ENCODE results near the gene NOVA1. TPM values are rescaled to one million over a fixed set of nuclear protein-coding genes. Genes with fewer than 3 reads are reported as not detected.

Gene NOVA1
- total RNA-seq, 1 donor from 2014 or later: under 0.01 TPM

DNA sequence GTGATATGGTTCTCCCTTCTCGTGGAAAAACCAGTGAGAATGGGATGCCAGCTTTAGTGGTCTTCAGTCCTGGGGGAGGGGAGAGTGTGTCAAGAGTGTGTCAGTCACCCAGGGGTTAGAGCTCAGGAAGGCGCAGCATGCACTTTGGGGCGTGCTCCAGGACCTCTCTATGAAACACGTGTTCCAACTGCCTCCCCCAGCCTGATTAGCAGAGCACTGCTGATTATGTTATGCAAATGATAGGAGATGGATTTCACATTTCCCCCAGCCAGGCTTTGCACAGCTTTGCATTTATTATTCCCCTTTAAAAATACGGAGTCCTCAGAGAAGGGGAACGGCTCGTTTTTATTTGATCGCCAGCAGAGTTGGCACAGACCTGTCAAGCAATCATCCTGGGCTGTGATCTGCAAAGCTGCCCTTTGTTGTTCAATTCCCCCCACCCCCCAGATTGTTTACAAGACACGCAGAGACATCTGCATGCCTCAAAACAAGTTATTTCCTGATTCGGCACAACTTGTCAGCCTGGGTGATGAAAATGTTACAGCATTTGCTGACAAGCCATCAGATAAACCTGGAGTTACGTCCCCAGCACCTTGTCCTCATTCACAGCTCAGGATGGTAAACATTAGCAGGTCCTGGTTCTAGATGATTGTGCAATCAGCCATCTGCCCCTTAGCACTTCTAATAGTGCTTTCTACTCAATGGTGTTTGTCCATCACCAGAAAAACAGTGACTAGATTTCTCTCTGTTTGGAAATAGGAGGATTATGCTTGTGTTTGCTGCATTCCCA lies 196.5 kb downstream of the NOVA1 start:
- no peak for FAIRE-seq
- DNase-seq (ENCODE audit: low read depth): no peak
- H3K4me3 ChIP-seq (ENCODE audit: low read depth, low read length): no peak overlapping the region
- no peaks in the 10 kb centered on the region for H3K36me3 ChIP-seq (ENCODE audit: control insufficient read depth, insufficient read depth, low read length)
- no peak for TF ChIP-seq CTCF (IDR thresholded peaks at IDR 0.05; ENCODE audit: insufficient read depth, low read length, severe bottlenecking)
- H3K27me3 ChIP-seq (ENCODE audit: control insufficient read depth, insufficient read depth, low read length): no peaks in the 10 kb centered on the region

- no peak for FAIRE-seq
- Histone ChIP-seq H3K27me3 (ENCODE audit: control insufficient read depth, insufficient read depth, low read length) (no peaks in the 10 kb centered on the region), H3K4me3 (ENCODE audit: low read depth, low read length) (no peak overlapping the region), H3K36me3 (ENCODE audit: control insufficient read depth, insufficient read depth, low read length) (no peaks in the 10 kb centered on the region)
- no peak for TF ChIP-seq CTCF (IDR thresholded peaks at IDR 0.05; ENCODE audit: insufficient read depth, low read length, severe bottlenecking)
- DNase-seq (ENCODE audit: low read depth): no peak
These were observed 197.5 kb downstream of the NOVA1 start for GRCh38 chr14:26400373-26400772.

DNA sequence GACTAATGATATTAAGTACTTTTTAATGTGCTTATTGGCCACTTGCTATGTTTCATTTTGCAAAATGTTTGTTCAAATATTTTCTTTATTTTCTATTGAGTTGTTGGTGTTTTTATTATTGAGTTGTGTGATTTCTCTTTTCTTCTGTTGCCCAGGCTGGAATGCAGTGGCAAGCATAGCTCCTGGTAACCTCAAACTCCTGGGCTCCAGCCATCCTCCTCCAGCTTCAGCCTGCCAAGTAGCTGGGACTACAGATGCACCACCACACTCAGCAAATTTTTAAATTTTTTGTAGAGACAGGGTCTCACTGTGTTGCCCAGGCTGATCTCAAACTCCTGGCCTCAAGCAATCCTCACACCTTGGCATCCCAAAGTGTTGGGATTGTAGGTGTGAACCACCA lies 199.2 kb downstream of the NOVA1 start:
- no peaks in the 10 kb centered on the region for H3K36me3 ChIP-seq (ENCODE audit: control insufficient read depth, insufficient read depth, low read length)
- no peaks in the 10 kb centered on the region for H3K27me3 ChIP-seq (ENCODE audit: control insufficient read depth, insufficient read depth, low read length)
- H3K4me3 ChIP-seq (ENCODE audit: low read depth, low read length): no peak overlapping the region
- DNase-seq (ENCODE audit: low read depth) (no peak), FAIRE-seq (no peak)
- no peak for TF ChIP-seq CTCF (IDR thresholded peaks at IDR 0.05; ENCODE audit: insufficient read depth, low read length, severe bottlenecking)

Data from bronchial epithelial cell (primary cell).